Activated T-cell treated with anti-CD3 and anti-CD28 coated beads for 48 hours (primary cell): ENCODE results near the gene DNMT3A.

Experiments used
- DNase-seq: peaks from one replicate; pipeline ENCODE4 v3.0.0-alpha.2; 2020; ENCODE audit warnings: low read depth

The DNMT3A gene

DNA sequence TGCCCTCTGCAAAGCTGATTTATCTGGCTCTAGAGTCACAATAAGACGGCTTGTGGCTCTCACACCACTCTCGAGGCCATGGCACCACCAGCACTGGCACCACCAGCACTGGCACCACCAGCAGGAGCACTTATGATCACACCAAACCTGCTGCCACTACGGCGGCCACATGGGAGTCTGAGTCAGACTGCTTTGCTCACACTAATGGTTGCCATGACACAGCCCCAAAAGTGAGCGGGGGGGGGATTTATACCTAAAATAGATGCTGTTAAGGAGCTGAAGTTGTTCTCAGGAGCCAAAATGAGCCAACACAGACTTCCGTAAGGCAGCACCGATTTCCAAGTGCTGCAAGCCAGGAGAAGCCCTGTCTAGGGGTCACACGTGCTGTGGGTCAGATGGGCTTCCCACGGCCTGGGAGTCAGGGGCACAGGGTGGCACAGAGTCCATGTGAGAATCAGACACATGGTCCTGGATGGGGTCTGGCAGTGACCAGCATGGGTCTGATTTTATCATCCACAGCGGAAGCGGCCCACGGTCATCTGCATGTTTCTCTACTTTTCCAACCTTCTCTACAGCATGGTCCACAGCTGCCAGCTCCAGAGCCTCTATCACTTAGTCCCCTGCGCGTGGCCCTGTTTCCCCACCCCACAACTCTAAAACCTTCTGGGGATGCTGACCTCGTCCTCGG lies 16.7 kb downstream of the DNMT3A start:
- DNase-seq = no peak

DNA sequence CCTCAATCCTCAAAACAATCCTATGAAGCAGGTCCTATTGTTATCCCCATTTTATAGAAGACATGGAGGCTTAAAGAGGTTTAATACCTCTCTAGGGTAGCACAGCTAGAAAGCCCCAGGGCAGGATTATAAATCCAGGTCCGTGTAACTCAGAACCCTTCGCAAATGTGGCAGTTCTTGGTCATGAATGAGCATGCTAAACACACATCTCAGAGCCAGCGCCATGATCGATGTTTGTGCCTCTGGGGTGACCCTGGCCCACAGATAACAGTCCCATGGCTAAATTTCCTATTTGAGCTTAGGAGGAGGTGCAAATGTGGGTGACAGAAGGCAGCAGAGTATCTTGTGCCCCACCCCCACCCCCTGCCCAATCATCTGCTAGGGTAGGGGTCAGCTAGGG lies 17.5 kb downstream of the DNMT3A start:
- DNase-seq = no peak

DNA sequence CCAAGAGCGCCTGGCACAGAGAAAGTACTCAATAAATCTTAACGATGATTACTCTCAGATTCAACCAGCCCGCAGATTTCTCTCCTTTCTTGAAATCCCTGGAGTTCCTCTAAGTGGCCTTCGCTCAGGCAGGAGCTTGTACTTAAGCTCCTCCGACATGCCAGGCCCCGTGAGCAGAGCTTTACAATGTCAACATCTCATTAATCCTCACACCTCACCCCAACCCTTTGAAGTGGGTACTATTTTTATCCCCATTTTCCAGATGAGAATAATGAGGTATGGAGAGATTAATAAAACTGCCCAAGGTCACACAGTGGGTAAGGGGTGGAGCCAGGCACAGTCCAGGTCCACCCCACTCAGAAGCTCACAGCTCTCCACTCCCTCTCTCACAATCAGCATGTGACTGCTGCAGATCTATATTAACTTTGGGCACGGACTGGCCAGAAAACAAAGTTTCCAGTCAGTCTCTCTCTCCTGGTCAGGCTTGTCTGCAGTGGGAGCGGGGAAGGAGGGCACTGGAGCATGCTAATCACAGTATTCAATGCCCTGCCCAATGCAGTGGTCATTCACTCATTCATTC lies 18.0 kb downstream of the DNMT3A start:
- no peak for DNase-seq

DNA sequence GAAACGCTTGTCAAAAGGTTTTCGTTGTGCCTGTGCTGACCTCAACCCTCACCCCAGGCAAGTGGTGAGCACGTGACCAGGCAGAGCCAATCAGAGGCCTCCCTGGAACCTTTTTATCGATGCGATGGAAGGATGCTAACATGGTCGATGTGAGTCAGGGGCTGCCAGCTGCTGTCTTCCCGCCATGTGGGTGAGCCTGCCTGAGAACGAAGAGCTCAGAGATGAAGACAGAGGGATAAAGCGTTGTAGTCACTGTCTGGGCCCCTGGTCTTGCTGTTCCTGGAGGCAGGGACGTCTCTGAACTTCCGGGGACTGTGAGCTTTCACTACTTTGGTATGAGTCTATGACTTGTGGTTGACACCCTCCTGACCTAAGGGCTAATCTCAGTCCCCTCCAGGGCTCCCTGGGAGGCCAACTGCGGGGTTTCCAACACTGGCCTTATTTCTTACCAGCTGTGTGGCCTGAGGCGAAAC lies 18.6 kb downstream of the DNMT3A start:
- peak; percentile 39 for DNase-seq

DNA sequence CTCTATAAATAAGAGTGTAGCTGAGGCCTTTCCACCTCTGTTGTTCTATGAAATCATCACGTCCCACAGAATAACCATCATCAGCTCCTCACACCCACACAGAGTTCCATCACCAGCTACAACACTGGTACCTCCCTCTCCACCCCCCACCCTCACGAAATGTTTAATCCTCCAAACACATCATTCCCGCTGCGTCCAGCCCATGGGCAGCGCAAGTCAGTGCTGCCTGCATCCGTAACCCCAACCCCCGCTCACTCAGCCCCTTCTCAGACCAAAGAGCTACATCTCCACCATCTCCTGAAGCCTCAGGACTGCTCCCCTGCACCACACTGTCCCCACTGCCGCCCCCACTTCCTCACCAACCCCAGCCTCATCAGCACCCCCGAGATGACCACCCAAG lies 19.4 kb downstream of the DNMT3A start:
- DNase-seq = no peak

DNA sequence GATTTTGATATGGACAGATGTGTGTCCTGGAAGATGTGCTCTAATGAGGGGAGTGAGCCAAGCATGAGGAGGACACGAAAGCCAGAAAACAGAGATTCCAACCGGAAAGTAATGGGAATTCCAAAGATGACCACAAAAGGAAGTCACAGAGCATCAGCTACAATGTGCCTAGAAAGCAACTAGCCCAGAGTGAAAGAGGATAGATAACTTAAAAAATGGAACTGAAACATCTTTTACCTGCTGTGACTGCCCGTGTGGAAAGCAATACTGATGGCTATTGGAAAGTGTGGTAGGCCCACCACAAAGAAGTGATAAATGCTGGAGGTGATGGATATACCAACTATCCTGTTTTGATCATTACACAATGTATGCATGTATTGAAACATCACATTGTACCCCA lies 21.6 kb downstream of the DNMT3A start:
- no peak for DNase-seq

DNA sequence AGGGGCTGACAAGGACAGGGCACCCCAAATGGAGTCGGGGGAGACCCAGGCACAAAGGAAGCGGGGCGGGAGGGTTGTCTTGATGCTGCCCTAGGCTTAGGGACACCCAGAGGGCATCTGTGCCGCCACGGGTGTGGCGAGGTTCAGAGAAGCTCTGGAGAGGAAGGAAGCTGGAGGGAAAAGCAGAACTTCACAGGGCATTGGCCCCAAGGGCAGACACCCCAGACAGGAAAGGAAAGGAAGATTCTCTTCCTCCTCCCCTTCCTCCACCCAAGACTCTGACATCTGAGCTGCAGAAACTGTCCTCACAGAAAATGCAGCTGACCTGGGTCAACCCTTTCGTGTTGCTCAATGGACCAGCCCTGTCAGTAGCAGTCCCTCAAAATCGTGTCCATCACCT lies 25.6 kb downstream of the DNMT3A start:
- DNase-seq = no peak

DNA sequence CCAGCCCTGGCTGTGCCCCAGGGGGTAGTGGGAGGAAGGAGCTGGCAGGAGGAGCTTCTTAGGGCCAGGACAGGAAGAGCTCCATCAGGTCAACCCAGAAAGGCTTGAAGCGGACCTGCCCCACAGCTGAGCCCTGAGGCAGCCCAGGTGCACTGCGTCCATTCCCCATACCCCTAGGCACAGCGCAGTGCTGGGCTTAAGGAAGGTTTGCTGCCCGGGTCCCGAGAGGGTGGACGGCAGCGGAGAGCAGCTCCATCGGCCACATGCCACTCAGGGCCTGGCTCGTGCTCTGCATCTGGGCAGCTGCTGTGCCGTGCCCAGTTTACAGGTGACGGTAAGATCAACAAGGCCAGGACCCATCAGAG lies 26.4 kb downstream of the DNMT3A start:
- no peak for DNase-seq

DNA sequence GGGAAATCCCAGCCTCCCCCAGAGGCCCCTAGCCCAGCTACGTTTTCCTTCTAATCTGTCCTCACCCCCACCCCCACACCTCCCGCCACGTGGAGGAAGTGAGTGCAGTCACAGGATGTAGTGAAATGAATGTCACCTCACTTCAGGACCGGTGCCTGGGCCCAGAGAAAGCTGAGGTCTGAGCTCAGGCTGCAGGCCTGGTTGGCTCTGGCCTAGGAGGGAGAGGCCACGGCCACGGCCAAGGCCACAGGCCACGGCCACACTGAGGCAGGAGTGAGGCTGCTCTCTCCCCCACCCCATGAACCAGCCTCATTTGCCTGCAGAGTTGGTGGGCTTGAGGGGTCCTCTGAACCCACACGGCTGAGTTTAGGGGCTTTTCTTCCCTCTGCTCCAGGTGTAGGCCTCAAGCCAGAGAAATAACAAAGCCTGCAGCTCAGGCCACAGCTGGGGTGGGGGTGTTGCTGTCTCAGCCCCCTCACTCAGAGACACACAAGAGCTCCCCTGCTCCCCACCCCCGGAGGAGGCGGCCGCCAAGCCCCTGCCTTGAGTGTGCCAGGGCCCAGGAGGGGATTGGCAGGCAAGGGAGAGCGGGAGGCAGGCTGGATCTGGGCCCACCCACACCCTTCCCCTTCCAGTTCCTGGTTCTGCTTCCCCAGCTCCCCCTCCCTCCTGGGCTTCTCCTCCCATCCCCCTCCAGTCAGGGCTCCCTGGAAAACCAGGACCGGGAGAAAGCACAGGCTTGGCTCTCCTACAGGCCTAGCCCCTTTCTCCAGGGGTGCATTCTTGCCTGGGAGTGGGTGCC lies 27.0 kb downstream of the DNMT3A start:
- peak; percentile 88 for DNase-seq

DNA sequence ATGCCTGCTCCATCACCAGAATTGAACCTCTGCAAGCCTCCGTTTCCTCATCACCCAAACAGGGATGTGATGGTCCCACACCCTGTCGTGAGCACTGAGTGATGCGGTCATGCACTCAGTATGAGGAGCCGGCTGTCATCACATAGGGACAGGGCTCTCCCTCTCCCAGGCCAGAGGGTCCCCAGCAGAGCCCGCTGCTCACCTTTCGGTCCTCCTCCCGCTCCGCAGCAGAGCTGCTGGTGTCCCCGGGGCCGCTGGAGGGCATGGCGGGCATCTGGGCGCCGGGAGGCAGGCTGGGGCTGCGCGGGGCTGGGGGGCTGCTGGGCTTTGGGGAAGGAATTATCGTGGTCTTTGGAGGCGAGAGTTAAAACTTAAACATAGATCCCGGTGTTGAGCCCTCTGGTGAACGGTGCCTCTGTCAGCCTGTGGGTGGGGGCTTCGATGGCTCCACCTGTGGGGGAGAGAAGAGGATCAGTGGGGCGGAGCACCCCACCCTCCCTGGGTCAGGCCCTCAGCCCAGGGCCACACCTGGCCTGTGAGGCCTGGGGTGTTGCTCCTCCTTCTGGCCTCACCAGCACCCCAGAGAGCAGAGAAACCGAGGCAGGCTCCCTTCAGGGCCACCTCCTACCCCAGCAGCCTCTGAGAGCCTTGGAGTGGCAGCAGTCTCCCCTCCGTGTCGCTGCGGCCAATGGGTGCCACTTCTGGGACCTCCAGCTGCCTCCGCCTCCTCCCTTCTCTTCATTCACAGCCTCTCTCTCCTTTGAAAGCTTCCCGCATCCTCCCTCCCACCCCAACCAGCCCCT lies 27.8 kb downstream of the DNMT3A start:
- DNase-seq = no peak

DNA sequence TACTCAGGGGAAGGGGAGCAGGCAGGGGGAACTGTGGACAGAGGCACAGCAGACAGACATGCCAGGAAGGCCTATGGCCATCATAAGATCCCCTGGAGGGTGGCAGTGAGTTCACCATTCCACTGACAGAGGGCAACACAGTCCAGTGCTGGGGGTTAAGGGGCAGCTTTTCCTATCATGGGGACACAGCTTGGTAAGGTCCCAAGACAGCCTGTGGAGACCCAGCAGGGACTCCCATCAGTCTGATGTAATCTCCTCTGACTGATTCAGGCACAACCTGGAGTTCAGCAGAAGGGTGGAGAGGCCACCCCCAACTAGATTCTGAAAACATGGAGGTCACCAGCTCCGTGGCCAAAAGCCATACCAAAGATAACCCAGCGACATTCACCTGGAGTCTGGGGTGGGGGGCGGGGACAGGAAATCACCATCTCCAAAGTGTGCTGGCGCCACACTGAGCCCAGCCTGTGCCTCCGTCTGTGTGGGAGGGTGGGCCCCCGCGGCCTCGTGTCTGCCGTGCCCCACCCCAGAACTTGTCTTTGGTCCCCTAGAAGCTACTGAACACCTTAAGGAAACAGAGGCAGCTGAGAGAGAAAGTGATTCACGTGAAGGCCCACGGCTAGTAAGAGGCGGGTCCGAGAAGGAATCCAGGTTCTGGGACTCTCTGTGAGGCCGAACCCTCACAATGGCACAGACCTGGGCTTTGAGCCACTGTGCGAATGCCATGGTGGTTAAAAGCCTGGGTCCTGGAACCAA lies 28.6 kb downstream of the DNMT3A start:
- DNase-seq = no peak

DNA sequence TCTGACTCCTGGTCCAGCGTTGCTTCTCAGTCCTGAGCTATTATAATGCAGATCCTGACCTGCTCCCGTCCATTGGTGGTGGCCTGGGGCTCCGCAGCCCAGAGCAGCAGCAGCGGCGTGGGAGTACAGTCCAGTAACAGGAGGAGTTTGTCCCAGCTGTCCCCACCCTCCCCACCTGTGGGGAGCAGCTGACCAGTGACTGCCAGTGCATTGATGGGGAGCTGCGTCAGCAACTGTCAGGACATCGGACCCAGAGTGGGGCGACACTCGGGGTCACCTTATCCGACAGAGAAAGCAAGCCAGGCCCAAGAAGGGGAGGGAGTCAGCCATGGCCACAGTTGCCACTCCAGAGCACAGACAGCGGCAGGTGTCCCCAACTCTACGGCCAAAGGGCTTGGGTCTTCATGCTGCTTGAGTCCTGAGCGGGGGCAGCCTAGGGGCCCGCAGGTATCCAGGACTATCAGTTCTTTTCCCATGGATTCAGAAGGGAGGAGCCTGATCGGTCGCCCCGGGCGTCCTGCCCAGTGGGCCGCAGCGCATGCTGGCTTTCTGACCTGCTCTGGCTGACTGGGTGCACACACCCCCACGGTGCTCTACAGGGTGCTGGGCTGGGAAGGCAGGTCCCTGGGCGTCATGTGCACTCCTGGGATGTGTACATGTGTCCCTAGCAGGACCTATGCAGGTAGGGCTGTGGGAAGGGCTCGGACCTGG lies 29.7 kb downstream of the DNMT3A start:
- no peak for DNase-seq

DNA sequence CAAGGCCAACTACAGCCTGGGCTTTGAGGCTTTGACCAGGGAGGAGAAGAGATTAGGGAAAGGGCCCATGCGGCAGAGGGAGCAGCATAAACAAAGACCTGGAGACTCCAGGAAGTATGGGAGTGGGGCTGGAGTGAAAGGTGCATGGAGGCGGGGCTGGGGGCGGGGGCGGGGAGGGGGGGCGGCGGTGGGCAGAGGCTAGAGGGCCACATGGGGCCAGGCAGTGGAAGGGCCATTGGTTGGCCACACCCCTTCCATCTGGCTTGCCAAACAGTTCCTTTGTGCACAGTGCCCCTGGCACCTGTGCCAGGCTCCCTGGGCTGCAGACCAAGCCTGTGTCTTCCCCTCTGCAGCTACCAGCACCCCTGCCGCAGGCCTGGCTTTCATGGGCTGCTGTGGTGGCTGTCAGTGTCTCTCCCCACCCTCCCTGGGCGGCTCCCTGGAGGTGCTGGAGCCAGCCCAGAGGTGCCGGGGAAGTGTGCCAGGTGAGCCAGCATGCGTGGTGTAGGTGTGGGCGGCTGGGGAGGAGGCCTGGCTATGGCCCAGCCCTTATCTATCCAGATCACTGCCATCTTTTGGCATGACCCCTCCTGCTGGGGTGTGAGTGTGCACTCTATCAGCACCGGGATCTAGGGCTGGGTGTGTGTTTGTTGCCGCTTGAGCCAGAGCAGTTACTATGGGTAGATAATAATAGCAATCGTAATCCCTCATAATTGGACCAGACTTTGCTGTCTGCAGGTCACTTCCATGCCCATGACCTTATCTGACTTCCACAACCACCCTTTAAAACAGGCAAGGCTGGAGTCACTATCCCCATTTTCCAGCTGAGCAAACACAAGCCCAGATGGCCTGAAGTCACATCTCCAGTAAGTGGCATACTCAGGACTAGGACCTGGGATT lies 30.5 kb downstream of the DNMT3A start:
- no peak for DNase-seq

DNA sequence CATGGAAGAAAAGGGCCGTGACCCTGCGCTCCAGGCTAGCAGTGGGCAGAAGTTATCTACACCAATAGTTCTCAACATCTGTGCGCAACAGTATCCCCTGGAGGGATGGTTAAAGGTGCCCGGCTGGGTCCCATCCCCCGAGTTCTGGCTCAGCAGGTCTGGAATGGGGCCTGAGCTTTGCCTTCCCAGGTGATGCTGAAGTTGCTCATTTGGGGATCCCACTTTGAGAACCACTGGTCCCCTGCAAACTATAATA lies 31.1 kb downstream of the DNMT3A start:
- no peak for DNase-seq

DNA sequence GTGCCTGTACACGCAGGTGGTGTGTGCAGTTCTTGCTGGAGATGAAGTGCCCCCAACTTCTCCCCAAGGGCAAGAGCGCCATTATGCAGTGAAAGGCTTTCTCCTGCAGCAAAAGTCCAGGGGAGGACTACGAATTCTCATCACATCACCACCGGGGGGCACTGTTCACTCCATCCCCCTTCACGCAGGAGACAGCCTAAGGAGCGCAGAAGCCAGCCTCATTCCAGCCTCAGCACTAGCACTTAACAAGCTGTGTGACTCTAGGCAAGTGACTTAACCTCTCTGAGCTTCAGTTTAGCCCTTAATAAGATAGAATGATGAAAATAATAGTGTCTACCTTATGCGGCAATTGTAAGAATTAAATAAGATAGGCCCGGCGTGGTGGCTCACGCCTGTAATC lies 32.3 kb downstream of the DNMT3A start:
- no peak for DNase-seq

DNA sequence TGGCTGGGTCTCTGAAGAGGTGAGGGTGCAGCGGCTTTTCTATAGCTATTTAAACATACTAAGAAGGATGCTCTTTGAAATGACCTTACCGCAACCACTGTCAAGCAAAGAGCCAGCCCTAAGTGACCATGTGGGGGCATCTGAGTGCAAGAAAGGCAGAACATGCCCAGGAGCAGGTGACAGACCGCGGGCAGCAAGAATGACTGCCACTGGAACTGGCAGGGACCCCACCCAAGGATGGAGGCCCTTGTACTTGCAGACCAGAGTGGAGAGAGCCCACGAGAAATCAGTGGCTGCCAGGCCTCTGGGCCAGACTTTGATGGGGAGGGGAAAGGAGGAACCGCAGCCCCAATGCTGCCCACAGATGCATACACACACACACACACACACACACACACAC lies 33.1 kb downstream of the DNMT3A start:
- DNase-seq = no peak

DNA sequence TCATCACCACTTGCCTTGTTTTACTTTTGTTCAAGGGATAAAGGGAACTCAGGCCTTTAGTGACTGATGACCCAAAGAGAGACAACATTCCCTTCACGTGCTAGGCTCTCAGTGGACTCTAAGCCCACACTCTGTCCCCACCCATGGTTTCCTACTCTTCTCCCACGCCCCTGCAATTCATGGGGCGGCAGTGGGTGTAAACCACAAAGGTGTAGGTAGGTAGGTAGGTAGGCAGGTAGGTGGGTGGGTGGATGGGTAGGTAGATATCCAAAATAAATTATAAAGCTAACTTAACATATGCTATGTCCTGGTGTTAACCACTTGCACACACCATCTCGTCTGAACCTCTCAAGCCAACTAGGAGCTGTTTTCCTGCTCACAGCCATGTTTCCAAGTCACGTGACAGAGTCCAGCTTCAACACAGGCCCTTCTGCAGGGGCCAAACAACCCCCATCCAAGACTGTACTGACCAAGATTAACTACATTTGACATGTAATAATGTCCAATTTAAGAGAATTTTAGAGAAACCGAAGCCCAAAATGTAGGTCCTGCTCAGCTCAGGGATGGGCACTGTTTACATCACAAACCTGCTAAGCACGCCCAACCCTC lies 33.7 kb downstream of the DNMT3A start:
- DNase-seq = no peak

DNA sequence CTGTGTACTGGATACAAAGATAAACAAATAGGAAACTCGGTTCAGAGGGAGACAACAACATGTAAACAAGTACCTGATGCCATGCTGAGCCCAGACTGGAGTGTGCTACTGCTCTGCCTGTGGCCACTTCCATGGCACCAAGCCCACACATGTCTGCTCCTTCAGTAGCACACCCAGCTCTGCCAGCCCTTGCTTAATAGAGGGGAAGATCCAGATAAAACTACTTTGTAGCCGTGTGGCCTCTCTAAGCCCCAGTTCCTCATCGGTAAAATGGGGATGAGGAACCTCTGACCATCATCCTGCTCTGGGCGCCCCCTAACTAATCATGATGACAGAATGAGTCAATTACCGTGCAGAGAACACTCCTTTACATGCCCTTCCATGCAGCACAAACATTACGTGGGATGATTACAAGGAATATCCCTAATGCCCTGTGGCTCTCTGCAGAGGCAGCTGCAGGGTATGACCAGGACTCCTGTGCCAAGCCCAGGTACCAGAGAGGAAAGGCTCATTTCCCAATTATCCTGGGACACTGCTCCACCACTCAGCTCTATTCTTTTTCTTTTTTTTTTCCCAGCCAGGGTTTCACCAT lies 34.9 kb downstream of the DNMT3A start:
- DNase-seq = no peak

DNA sequence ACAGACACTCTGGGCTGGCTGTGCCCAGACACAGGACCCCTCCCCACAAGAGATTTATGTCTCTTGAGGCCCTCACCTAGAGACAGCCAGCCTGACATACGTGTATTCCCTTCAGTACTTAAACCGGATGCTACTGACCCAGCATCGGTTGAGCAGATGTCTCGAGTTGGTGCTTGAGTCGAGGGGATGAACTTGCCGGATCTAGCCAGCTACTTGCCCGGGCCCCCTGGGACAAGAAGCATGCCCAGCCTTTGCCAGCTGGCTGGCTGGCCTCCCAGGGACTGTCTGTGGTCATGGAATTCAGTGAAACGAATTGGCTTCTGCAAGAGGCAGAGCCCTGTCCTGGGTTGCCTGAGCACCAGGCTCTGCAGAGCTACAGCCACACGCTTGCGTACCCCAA lies 36.0 kb downstream of the DNMT3A start:
- no peak for DNase-seq
